ENCODE data around the gene STH.

- TF ChIP-seq CTCF (IDR thresholded peaks at IDR 0.05; ENCODE audit: low read length) (no peak), EZH2phosphoT487 (IDR thresholded peaks at IDR 0.05; ENCODE audit: low read length) (no peak), EZH2 (optimal IDR thresholded peaks at IDR 0.05; ENCODE audit: low read depth, low read length) (no peak)
These were observed 44.6 kb downstream of the STH start for GRCh38 chr17:46043606-46044005.
